SK-N-SH treated with all-trans-retinoic acid at 6 μM for 48 hours (cell line): Measurements from ENCODE around the gene NR1I3.

Experiments used
- ATAC-seq: fragments of 200-7000 bp; cut with Tn5 transposase; 3 replicates; pipeline ENCODE4 v1.9.1; 2020; ENCODE audit warnings: mild to moderate bottlenecking, moderate library complexity
- ARNTL ChIP-seq: fragments of 450-650 bp; formaldehyde crosslinking; IDR thresholded peaks from 2 replicates; pipeline ENCODE4 v1.5.0; 2020; ENCODE audit warnings: low read depth, mild to moderate bottlenecking, moderate library complexity, borderline replicate concordance
- BACH2 ChIP-seq: fragments of 250-450 bp; sonication (Bioruptor Pico); IDR thresholded peaks from 2 replicates; pipeline ENCODE4 v1.9.0; 2021; ENCODE audit warnings: mild to moderate bottlenecking, borderline replicate concordance
- CSDC2 ChIP-seq: fragments of 250-450 bp; sonication (Bioruptor Pico); IDR thresholded peaks from 2 replicates; pipeline ENCODE4 v1.5.0; 2020; ENCODE audit warnings: mild to moderate bottlenecking, moderate library complexity
- ESRRG ChIP-seq: fragments of 250-450 bp; sonication (Bioruptor Pico); IDR thresholded peaks from 2 replicates; pipeline ENCODE4 v1.6.1; 2021; ENCODE audit warnings: mild to moderate bottlenecking
- GLIS3 ChIP-seq: fragments of 250-450 bp; sonication (Bioruptor Pico); IDR thresholded peaks from 2 replicates; pipeline ENCODE4 v1.5.0; 2020; ENCODE audit warnings: mild to moderate bottlenecking, moderate library complexity
- ISL1 ChIP-seq: fragments of 250-450 bp; sonication (Bioruptor Pico); IDR thresholded peaks from 2 replicates; pipeline ENCODE4 v2.1.2; 2022; ENCODE audit warnings: mild to moderate bottlenecking, moderate library complexity
- OSR1 ChIP-seq: fragments of 250-450 bp; sonication (Bioruptor Pico); IDR thresholded peaks from 2 replicates; pipeline ENCODE4 v1.8.0; 2022; ENCODE audit warnings: moderate library complexity, mild to moderate bottlenecking, inconsistent platforms
- PPARA ChIP-seq: fragments of 250-450 bp; sonication (Bioruptor Pico); IDR thresholded peaks from 2 replicates; pipeline ENCODE4 v1.5.0; 2020; ENCODE audit warnings: mild to moderate bottlenecking, borderline replicate concordance
- RARB ChIP-seq: fragments of 250-450 bp; sonication (Bioruptor Pico); IDR thresholded peaks from 2 replicates; pipeline ENCODE4 v1.8.0; 2021; ENCODE audit warnings: mild to moderate bottlenecking, moderate library complexity
- TCF4 ChIP-seq: fragments of 250-450 bp; sonication (Bioruptor Pico); IDR thresholded peaks from 2 replicates; pipeline ENCODE4 v1.8.0; 2021; ENCODE audit warnings: mild to moderate bottlenecking, moderate library complexity, borderline replicate concordance
- TOX ChIP-seq: fragments of 250-450 bp; sonication (Bioruptor Pico); IDR thresholded peaks from 2 replicates; pipeline ENCODE4 v1.8.0; 2021; ENCODE audit warnings: mild to moderate bottlenecking, moderate library complexity, borderline replicate concordance
- ZC3H10 ChIP-seq: fragments of 250-450 bp; sonication (Bioruptor Pico); IDR thresholded peaks from 2 replicates; pipeline ENCODE4 v1.5.1; 2021; ENCODE audit warnings: mild to moderate bottlenecking, moderate library complexity
- ZFP3 ChIP-seq: fragments of 250-450 bp; sonication (Bioruptor Pico); IDR thresholded peaks from 2 replicates; pipeline ENCODE4 v1.5.0; 2020; ENCODE audit warnings: mild to moderate bottlenecking, moderate library complexity
- ZFP30 ChIP-seq: fragments of 450-650 bp; formaldehyde crosslinking; IDR thresholded peaks from 2 replicates; pipeline ENCODE4 v1.5.0; 2022; ENCODE audit warnings: mild to moderate bottlenecking, moderate library complexity
- ZNF565 ChIP-seq: fragments of 450-650 bp; formaldehyde crosslinking; conservative IDR thresholded peaks from 2 replicates; pipeline ENCODE4 v1.5.0; 2020; ENCODE audit warnings: low read depth, mild to moderate bottlenecking, moderate library complexity
- ZNF70 ChIP-seq: fragments of 450-650 bp; formaldehyde crosslinking; IDR thresholded peaks from 2 replicates; pipeline ENCODE4 v1.5.0; 2020; ENCODE audit warnings: mild to moderate bottlenecking, moderate library complexity
- ZNF8 ChIP-seq: fragments of 450-650 bp; formaldehyde crosslinking; IDR thresholded peaks from 2 replicates; pipeline ENCODE4 v1.5.0; 2020; ENCODE audit warnings: mild to moderate bottlenecking, moderate library complexity
- TF ChIP-seq, protein P1 (sequence below): fragments of 250-450 bp; sonication (Bioruptor Pico); IDR thresholded peaks from 2 replicates; pipeline ENCODE4 v1.8.0; 2020; ENCODE audit warnings: mild to moderate bottlenecking, moderate library complexity, borderline replicate concordance
- TF ChIP-seq, protein P2 (sequence below): fragments of 250-450 bp; sonication (Bioruptor Pico); IDR thresholded peaks from 2 replicates; pipeline ENCODE4 v1.8.0; 2021; ENCODE audit warnings: low read depth, mild to moderate bottlenecking, moderate library complexity, borderline replicate concordance
- TF ChIP-seq, protein P3 (sequence below): fragments of 250-450 bp; sonication (Bioruptor Pico); IDR thresholded peaks from 2 replicates; pipeline ENCODE4 v1.5.1; 2021; ENCODE audit warnings: mild to moderate bottlenecking, moderate library complexity
- TF ChIP-seq, protein P4 (sequence below): fragments of 250-450 bp; sonication (Bioruptor Pico); IDR thresholded peaks from 2 replicates; pipeline ENCODE4 v1.5.1; 2020; ENCODE audit warnings: low read depth, mild to moderate bottlenecking, moderate library complexity
- TF ChIP-seq, protein P5 (sequence below): fragments of 250-450 bp; sonication (Bioruptor Pico); IDR thresholded peaks from 2 replicates; pipeline ENCODE4 v1.5.0; 2020; ENCODE audit warnings: mild to moderate bottlenecking, moderate library complexity

Gene NR1I3

DNA sequence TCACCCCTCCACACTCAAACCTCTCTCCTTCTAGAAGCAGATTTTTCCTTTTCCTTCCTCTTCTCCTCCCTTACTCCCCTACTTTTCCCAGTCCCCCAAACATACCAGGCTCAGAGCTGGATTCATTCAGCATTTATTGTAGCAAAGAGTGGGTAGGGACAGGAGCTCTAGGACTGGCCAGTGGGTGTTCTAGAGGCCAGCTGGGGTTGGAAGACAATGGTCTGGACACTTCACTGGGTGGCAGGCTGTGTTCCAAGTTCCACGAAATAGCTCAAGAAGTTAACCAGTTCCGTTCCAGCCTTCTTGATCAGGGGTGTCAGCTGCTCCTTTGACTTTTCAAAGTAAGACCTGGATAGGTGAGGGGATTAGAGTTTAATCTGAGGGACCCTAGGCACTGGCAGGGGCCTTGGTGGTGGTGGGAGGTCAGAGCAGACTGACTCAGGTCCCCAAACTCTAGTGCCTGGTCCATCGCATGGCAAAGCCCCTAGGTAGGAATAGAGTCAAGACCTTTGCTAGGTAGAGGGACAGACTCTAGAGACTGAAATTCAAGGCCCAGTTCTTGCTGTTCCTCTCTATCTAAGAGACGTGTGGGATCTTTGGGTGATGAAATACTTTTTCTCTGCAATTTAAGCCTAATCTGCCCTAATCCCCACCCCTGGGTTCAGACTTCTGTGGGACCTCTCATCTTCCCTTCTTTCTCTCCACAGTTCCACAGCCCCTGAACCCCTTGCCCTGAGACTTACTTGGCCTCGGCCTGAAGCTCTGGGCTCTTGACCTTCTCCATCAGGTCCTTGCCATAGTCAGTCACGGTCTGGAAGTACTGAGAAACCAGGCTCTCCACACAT is 15.6 kb downstream of the NR1I3 start:
- TF ChIP-seq ISL1 (no peak), TOX (CRISPR knock-in tag) (no peak), ZNF565 (no peak), ZNF8 (no peak), RARB (CRISPR knock-in tag) (no peak), ZFP30 (CRISPR knock-in tag) (no peak), GLIS3 (CRISPR knock-in tag) (no peak), ZFP3 (no peak), PPARA (CRISPR knock-in tag) (no peak), ZNF70 (CRISPR knock-in tag) (no peak), OSR1 (CRISPR knock-in tag) (no peak), TCF4 (no peak)
- TF ChIP-seq, protein P1, sequence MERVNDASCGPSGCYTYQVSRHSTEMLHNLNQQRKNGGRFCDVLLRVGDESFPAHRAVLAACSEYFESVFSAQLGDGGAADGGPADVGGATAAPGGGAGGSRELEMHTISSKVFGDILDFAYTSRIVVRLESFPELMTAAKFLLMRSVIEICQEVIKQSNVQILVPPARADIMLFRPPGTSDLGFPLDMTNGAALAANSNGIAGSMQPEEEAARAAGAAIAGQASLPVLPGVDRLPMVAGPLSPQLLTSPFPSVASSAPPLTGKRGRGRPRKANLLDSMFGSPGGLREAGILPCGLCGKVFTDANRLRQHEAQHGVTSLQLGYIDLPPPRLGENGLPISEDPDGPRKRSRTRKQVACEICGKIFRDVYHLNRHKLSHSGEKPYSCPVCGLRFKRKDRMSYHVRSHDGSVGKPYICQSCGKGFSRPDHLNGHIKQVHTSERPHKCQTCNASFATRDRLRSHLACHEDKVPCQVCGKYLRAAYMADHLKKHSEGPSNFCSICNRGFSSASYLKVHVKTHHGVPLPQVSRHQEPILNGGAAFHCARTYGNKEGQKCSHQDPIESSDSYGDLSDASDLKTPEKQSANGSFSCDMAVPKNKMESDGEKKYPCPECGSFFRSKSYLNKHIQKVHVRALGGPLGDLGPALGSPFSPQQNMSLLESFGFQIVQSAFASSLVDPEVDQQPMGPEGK: no peak
- TF ChIP-seq, protein P2, sequence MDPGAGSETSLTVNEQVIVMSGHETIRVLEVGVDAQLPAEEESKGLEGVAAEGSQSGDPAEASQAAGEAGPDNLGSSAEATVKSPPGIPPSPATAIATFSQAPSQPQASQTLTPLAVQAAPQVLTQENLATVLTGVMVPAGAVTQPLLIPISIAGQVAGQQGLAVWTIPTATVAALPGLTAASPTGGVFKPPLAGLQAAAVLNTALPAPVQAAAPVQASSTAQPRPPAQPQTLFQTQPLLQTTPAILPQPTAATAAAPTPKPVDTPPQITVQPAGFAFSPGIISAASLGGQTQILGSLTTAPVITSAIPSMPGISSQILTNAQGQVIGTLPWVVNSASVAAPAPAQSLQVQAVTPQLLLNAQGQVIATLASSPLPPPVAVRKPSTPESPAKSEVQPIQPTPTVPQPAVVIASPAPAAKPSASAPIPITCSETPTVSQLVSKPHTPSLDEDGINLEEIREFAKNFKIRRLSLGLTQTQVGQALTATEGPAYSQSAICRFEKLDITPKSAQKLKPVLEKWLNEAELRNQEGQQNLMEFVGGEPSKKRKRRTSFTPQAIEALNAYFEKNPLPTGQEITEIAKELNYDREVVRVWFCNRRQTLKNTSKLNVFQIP (CRISPR knock-in tag): no peak
- TF ChIP-seq, protein P3, sequence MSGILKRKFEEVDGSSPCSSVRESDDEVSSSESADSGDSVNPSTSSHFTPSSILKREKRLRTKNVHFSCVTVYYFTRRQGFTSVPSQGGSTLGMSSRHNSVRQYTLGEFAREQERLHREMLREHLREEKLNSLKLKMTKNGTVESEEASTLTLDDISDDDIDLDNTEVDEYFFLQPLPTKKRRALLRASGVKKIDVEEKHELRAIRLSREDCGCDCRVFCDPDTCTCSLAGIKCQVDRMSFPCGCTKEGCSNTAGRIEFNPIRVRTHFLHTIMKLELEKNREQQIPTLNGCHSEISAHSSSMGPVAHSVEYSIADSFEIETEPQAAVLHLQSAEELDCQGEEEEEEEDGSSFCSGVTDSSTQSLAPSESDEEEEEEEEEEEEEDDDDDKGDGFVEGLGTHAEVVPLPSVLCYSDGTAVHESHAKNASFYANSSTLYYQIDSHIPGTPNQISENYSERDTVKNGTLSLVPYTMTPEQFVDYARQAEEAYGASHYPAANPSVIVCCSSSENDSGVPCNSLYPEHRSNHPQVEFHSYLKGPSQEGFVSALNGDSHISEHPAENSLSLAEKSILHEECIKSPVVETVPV (CRISPR knock-in tag): no peak
- TF ChIP-seq, protein P4, sequence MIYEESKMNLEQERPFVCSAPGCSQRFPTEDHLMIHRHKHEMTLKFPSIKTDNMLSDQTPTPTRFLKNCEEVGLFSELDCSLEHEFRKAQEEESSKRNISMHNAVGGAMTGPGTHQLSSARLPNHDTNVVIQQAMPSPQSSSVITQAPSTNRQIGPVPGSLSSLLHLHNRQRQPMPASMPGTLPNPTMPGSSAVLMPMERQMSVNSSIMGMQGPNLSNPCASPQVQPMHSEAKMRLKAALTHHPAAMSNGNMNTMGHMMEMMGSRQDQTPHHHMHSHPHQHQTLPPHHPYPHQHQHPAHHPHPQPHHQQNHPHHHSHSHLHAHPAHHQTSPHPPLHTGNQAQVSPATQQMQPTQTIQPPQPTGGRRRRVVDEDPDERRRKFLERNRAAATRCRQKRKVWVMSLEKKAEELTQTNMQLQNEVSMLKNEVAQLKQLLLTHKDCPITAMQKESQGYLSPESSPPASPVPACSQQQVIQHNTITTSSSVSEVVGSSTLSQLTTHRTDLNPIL (CRISPR knock-in tag): no peak
- no peak for ATAC-seq

DNA sequence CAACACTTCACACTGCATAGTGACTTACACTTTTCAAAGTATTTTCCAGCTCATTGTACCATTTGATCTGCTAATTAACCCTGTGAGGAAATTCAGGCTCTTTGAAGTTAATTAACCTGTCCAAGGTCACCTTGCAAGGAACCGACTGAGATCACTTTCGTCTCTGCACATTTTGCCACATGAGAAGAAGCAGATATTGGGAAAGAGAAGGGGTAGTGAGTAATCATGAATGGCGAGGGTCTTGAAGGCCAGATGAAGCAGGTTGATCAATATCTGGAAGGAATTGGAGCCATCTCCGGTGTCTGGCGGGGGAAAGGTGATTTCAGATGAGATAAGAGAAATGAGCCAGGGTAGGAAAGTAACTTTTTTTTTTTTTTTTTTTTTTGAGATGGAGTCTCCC is 18.0 kb downstream of the NR1I3 start:
- TF ChIP-seq ZNF8: no peak
- TF ChIP-seq, protein P5, sequence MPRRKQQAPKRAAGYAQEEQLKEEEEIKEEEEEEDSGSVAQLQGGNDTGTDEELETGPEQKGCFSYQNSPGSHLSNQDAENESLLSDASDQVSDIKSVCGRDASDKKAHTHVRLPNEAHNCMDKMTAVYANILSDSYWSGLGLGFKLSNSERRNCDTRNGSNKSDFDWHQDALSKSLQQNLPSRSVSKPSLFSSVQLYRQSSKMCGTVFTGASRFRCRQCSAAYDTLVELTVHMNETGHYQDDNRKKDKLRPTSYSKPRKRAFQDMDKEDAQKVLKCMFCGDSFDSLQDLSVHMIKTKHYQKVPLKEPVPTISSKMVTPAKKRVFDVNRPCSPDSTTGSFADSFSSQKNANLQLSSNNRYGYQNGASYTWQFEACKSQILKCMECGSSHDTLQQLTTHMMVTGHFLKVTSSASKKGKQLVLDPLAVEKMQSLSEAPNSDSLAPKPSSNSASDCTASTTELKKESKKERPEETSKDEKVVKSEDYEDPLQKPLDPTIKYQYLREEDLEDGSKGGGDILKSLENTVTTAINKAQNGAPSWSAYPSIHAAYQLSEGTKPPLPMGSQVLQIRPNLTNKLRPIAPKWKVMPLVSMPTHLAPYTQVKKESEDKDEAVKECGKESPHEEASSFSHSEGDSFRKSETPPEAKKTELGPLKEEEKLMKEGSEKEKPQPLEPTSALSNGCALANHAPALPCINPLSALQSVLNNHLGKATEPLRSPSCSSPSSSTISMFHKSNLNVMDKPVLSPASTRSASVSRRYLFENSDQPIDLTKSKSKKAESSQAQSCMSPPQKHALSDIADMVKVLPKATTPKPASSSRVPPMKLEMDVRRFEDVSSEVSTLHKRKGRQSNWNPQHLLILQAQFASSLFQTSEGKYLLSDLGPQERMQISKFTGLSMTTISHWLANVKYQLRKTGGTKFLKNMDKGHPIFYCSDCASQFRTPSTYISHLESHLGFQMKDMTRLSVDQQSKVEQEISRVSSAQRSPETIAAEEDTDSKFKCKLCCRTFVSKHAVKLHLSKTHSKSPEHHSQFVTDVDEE (CRISPR knock-in tag): no peak
- TF ChIP-seq ESRRG (CRISPR knock-in tag): no peak
- no peak for TF ChIP-seq TCF4
- no peak for TF ChIP-seq ARNTL (CRISPR knock-in tag)
- no peak for TF ChIP-seq ZNF70 (CRISPR knock-in tag)
- TF ChIP-seq PPARA (CRISPR knock-in tag): no peak
- TF ChIP-seq, protein P2 (CRISPR knock-in tag): no peak
- TF ChIP-seq, protein P3 (CRISPR knock-in tag): no peak
- no peak for TF ChIP-seq ZNF565
- TF ChIP-seq CSDC2 (CRISPR knock-in tag): no peak
- TF ChIP-seq ZFP30 (CRISPR knock-in tag): no peak
- TF ChIP-seq, protein P4 (CRISPR knock-in tag): no peak
- no peak for TF ChIP-seq ISL1
- TF ChIP-seq GLIS3 (CRISPR knock-in tag): no peak
- no peak for TF ChIP-seq BACH2
- TF ChIP-seq ZC3H10 (CRISPR knock-in tag): no peak
- TF ChIP-seq OSR1 (CRISPR knock-in tag): no peak
- no peak for TF ChIP-seq TOX (CRISPR knock-in tag)
- TF ChIP-seq RARB (CRISPR knock-in tag): no peak
- ATAC-seq: no peak
